Ascending aorta (tissue), 2 donors: Measurements from ENCODE around the gene SACS. TPM values are rescaled to one million over a fixed set of nuclear protein-coding genes. Genes with fewer than 3 reads are reported as not detected.

ENCODE experiments used
- DNase-seq, 2 donors: peaks; one replicate each; pipeline ENCODE4 v3.0.0-alpha.2; 2019; ENCODE audit warnings: low spot score in 2 of 2
- H3K27ac ChIP-seq, 2 donors: fragments of 200-600 bp; sonication (generic); one replicate each; pipeline ENCODE4 v1.5.1; 2016 to 2017; ENCODE audit warnings: mild to moderate bottlenecking in 1 of 2
- H3K27me3 ChIP-seq: fragments of 200-600 bp; sonication (generic); one replicate; pipeline ENCODE4 v1.5.1; 2017
- H3K36me3 ChIP-seq, 2 donors: fragments of 200-600 bp; sonication (generic); one replicate each; pipeline ENCODE4 v1.5.1; 2016
- H3K4me1 ChIP-seq, 2 donors: fragments of 200-600 bp; sonication (generic); one replicate each; pipeline ENCODE4 v1.5.1; 2016 to 2017; ENCODE audit warnings: mild to moderate bottlenecking in 1 of 2
- H3K4me3 ChIP-seq, 2 donors: fragments of 200-600 bp; sonication (generic); one replicate each; pipeline ENCODE4 v1.5.1; 2016 to 2017; ENCODE audit warnings: mild to moderate bottlenecking in 1 of 2
- H3K9me3 ChIP-seq, 2 donors: fragments of 200-600 bp; sonication (generic); one replicate each; pipeline ENCODE4 v1.5.1; 2016
- intact Hi-C: fragments of 100-400 bp; cut with DNase I; formaldehyde crosslinking; loops from one replicate; pipeline ENCODE4 v1.15.1; 2023
- total RNA-seq: library from RNA; depleted of rRNA; stranded (reverse); fragments of >200 nt; gene quantifications from one replicate; pipeline ENCODE4 v1.1.0, GENCODE V29; 2016
- TF ChIP-seq, protein P1 (sequence below), 3 experiments: fragments of 200-600 bp in 2 of 3; fragments of 450-650 bp in 1 of 3; sonication (generic) in 2 of 3; IDR thresholded peaks; one replicate each; pipeline ENCODE4 v1.5.1; 2016 to 2019; ENCODE audit warnings: antibody characterized with exemption in 3 of 3, mild to moderate bottlenecking in 1 of 3, moderate library complexity in 1 of 3

The SACS gene
- total RNA-seq, 1 donor from 2014 or later = 13.1 TPM

DNA sequence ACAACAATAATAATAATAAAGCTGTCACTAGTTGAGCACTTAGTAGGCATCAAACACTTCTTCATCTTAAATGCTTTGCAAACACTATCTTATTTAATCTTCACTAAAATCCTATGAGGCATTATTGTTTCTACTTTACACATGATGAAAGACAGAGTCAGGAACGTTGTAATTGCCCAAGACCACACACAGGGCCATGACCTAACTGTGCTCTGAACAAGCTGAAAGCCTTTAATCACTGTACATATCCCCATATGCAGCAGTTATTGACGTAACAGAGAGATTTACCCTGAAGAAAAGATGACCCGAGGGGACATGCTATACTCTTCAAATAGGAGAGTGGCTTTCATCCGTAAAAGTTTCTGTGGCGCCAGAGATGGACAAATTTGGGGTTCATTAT lies 53.0 kb downstream of the SACS start:
- DNase-seq = no peak
- Histone ChIP-seq H3K4me3 (no peak overlapping the region), H3K4me1 (peaks cover 12 to 18% of the 10 kb centered on the region in 2 donors), H3K9me3 (no peaks in the 10 kb centered on the region), H3K27me3 (no peaks in the 10 kb centered on the region), H3K36me3 (no peaks in the 10 kb centered on the region), H3K27ac (no peak overlapping the region)
- TF ChIP-seq, protein P1, sequence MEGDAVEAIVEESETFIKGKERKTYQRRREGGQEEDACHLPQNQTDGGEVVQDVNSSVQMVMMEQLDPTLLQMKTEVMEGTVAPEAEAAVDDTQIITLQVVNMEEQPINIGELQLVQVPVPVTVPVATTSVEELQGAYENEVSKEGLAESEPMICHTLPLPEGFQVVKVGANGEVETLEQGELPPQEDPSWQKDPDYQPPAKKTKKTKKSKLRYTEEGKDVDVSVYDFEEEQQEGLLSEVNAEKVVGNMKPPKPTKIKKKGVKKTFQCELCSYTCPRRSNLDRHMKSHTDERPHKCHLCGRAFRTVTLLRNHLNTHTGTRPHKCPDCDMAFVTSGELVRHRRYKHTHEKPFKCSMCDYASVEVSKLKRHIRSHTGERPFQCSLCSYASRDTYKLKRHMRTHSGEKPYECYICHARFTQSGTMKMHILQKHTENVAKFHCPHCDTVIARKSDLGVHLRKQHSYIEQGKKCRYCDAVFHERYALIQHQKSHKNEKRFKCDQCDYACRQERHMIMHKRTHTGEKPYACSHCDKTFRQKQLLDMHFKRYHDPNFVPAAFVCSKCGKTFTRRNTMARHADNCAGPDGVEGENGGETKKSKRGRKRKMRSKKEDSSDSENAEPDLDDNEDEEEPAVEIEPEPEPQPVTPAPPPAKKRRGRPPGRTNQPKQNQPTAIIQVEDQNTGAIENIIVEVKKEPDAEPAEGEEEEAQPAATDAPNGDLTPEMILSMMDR (IDR thresholded peaks at IDR 0.05) = no peak
- intact Hi-C loops = no loop called here

DNA sequence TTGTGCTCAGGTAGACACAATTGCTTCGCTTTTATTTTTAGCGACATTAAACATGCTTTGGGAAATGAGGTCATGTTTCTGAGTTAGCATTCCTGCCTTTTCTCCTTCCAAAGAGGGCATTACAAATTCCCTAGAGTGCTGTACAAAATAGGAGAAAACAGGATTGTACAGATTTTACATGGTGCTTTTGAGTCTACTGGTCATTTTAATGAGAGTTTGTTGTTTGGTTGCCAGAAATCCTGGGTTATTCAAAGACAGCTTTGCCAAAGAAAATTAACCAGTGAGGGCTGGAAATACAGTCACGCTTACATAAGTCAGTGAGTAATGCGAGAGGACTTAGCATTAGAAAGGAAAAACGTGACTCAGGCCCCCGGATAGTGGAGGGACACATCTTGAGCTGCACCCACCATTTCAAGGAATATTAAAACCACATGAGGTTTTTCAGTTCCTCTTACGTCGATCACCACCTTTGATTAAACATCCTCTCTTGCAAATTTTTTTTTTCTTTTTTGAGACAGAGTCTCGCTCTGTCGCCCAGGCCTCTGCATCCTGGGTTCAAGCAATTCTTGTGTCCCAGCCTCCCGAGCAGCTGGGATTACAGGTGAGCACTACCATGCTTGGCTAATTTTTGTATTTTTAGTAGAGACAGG lies 55.4 kb downstream of the SACS start:
- TF ChIP-seq, protein P1 (IDR thresholded peaks at IDR 0.05) = no peak
- Histone ChIP-seq H3K4me3 (peak overlapping the region in 1 of 2 donors; percentile 15), H3K27ac (peak overlapping the region; percentile 89 to 91), H3K9me3 (no peaks in the 10 kb centered on the region), H3K27me3 (no peaks in the 10 kb centered on the region), H3K4me1 (peaks cover 12 to 20% of the 10 kb centered on the region in 2 donors), H3K36me3 (no peaks in the 10 kb centered on the region)
- DNase-seq = peak; percentile 17 to 86
- intact Hi-C loops = loop anchor here (2.0 to 10.0 kb wide), 6 partner anchors 85 to 1927 kb away; partner anchors contain the start of genes NUP58, TNFRSF19 and ZDHHC20

DNA sequence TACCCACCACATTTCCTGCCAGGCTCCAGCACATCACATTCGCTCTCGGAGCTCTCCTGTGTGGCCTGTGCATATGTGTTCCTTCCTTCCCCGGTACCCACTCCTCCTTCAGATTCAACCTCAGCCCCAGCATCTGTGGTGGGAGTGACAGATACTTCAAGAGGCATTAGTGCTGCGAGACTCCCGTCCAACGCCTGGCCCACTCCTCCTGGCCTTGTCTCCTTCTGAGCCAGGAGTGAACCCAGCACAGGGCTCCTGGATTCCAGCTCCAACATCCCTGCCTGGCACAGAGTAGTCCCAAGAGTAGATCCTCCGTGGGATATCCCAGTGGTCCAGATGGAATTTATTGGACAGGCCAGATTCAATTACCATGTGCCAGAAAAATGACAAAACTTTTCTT lies 55.9 kb downstream of the SACS start:
- Histone ChIP-seq H3K27ac (peak overlapping the region; percentile 89 to 91), H3K9me3 (no peaks in the 10 kb centered on the region), H3K4me3 (no peak overlapping the region), H3K36me3 (no peaks in the 10 kb centered on the region), H3K4me1 (peaks cover 12 to 24% of the 10 kb centered on the region in 2 donors), H3K27me3 (no peaks in the 10 kb centered on the region)
- intact Hi-C loops = loop anchor here (2.0 to 10.0 kb wide), 6 partner anchors 85 to 1927 kb away; partner anchors contain the start of genes NUP58, TNFRSF19 and ZDHHC20
- peak in 1 of 2 donors; percentile 75 for DNase-seq
- TF ChIP-seq, protein P1 (IDR thresholded peaks at IDR 0.05) = no peak

DNA sequence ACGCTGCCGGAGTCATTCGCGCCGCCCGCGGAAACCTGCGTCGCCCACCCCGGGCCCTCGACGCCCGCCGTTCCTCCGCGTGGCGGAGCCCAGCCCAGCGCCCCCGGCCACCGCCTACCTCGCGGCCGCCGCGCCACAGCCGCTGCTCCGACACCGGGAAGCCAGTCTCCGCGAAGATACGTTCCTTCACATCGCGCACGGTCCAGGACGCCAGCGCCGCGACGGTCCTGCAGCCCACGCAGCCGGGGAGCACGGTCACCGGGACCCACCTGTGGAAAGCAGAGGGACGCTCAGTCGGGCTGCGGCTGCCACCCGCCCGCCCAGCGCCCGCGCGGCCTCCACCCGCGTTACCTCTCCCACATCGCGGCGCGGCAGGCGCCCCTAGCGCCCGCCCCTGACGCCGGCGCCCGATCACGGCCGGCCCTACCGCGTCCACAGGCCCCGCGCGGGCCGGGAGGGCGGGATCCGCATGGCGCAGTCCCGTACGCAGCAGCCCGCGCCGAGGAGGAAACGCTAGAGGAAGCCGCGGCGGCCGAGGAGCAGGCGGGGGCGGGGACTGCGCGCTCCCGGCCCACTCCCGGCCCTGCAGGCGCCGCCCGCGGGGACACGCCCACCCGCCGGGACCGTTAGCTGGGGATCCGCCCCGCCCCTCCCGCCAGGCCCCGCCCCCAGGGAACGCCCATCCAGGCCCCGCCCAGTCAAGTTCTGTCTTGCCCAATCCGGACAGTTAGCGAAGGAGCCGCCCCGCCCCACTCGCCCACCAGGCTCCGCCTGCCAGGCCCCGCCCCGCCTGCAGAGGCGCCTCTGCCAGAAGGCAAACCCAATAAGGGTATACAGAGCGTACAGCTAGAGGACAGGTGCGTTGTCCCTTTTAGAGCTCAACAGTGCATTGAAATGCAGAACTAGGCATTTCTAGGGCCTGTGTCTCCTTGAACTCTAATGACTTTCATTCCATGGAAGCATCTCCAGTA lies 58.2 kb downstream of the SACS start:
- H3K27me3 ChIP-seq = no peaks in the 10 kb centered on the region
- intact Hi-C loops = loop anchor here (1.0 to 10.0 kb wide), 8 partner anchors 52 to 1930 kb away; partner anchors contain the start of genes MIPEP, NUP58, TNFRSF19 and ZDHHC20
- peaks cover 6 to 7% of the 10 kb centered on the region in 2 donors for H3K36me3 ChIP-seq
- H3K4me1 ChIP-seq = peaks cover 12 to 20% of the 10 kb centered on the region in 2 donors
- no peaks in the 10 kb centered on the region for H3K9me3 ChIP-seq
- peak; percentile 90 to 98 for DNase-seq
- H3K4me3 ChIP-seq = peak overlapping the region; percentile 90 to 92
- TF ChIP-seq, protein P1 (IDR thresholded peaks at IDR 0.05) = peak in 2 of 3 experiments; percentile 14 to 43
- H3K27ac ChIP-seq = peak overlapping the region; percentile 91 to 92

DNA sequence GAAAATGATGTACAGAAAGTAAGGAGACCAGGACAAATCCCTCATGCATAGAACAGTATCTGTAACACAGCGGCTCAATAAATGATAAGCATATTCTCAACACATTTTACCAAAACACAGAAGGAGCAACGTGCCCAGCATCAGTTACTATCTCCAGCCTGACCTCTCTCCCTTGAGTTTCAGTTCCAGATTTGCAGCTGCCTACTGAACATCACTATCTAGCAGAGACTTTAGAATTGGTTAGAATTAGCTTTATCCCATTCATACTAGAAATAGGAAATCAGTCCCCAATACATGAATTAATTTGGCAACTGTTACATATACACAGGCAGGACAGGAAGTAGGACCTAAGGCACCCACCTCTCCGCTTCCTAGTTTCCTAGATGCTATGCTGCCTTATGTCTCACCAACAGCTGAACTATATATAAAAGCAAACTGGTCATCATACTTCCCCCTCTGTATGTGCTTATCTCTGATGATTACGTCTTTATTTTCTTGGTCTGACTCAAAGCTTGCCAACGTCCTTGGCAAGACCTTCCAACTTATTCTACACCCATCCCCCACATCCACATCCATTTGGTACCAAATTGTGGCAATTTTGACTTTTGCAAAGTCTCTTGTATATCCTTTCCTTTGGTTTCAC lies 61.1 kb downstream of the SACS start:
- Histone ChIP-seq H3K27me3 (no peaks in the 10 kb centered on the region), H3K4me3 (peak overlapping the region; percentile 6 to 90), H3K27ac (no peak overlapping the region), H3K36me3 (peaks cover 23 to 34% of the 10 kb centered on the region in 2 donors), H3K4me1 (peaks cover 1 to 12% of the 10 kb centered on the region in 2 donors), H3K9me3 (no peaks in the 10 kb centered on the region)
- no peak for DNase-seq
- intact Hi-C loops = loop anchor here (5.0 to 10.0 kb wide), 5 partner anchors 202 to 1932 kb away; partner anchors contain the start of genes FGF9, NUP58, TNFRSF19 and ZDHHC20
- TF ChIP-seq, protein P1 (IDR thresholded peaks at IDR 0.05) = no peak
